Heart left ventricle (tissue), 16 donors: ENCODE data around the gene MAN2A2. TPM values are rescaled to one million over a fixed set of nuclear protein-coding genes. Genes with fewer than 3 reads are reported as not detected.
"Not testable (repeated sequence)": the region's sequence is repeated elsewhere in the genome, so short reads cannot be mapped to it uniquely, and the experiment has no call there.

Experiments
- ATAC-seq, 4 donors: fragments of 200-7000 bp; cut with Tn5 transposase; one replicate each; pipeline ENCODE4 v1.9.1; 2020 to 2022; ENCODE audit warnings: moderate library complexity in 4 of 4, mild to moderate bottlenecking in 3 of 4, moderate number of reproducible peaks in 1 of 4
- DNase-seq, 5 donors: peaks; one replicate each; pipeline ENCODE4 v3.0.0-alpha.2; 2020
- H3K27ac ChIP-seq, 12 donors: fragments of 200-600 bp; sonication (generic) in 4 of 12; one replicate each; pipeline versions ENCODE4 v1.5.0 to v1.8.0; 2016 to 2022; ENCODE audit warnings: mild to moderate bottlenecking in 2 of 12
- H3K27me3 ChIP-seq, 9 donors: fragments of 200-600 bp; sonication (generic) in 2 of 9; one replicate each; pipeline versions ENCODE4 v1.5.1 to v1.8.0; 2016 to 2022; ENCODE audit warnings: mild to moderate bottlenecking in 3 of 9
- H3K36me3 ChIP-seq, 9 donors: fragments of 200-600 bp; sonication (generic) in 2 of 9; one replicate each; pipeline versions ENCODE4 v1.5.0 to v1.8.0; 2018 to 2022; ENCODE audit warnings: mild to moderate bottlenecking in 2 of 9
- H3K4me1 ChIP-seq, 12 donors: fragments of 200-600 bp; sonication (generic) in 4 of 12; one replicate each; pipeline versions ENCODE4 v1.5.0 to v1.8.0; 2016 to 2022; ENCODE audit warnings: mild to moderate bottlenecking in 3 of 12
- H3K4me3 ChIP-seq, 12 donors: fragments of 200-600 bp; sonication (generic) in 4 of 12; one replicate each; pipeline versions ENCODE4 v1.5.0 to v1.8.0; 2017 to 2022; ENCODE audit warnings: mild to moderate bottlenecking in 9 of 12, moderate library complexity in 4 of 12
- H3K9me3 ChIP-seq, 12 donors: fragments of 200-600 bp; sonication (generic) in 4 of 12; one replicate each; pipeline versions ENCODE4 v1.5.0 to v1.8.0; 2016 to 2022; ENCODE audit warnings: mild to moderate bottlenecking in 1 of 12
- CTCF ChIP-seq, 12 donors: fragments of 200-600 bp; sonication (generic) in 4 of 12; IDR thresholded peaks; one replicate each; pipeline versions ENCODE4 v1.5.0 to v1.8.0; 2018 to 2022; ENCODE audit warnings: antibody characterized with exemption in 12 of 12, mild to moderate bottlenecking in 5 of 12
- POLR2A ChIP-seq, 2 donors: fragments of 450-650 bp; IDR thresholded peaks; one replicate each; pipeline ENCODE4 v1.6.1; 2017; ENCODE audit warnings: antibody characterized with exemption in 2 of 2, mild to moderate bottlenecking in 2 of 2, moderate library complexity in 2 of 2
- WGBS, 4 donors: extraction: QIAGEN DNeasy Blood & Tissue Kit in 2 of 4; methylation state at CpG; one replicate each; pipeline versions ENCODE4 v1.1.5 to v1.1.7; 2013 to 2018; 5-methylcytosine and 5-hydroxymethylcytosine counted together
- intact Hi-C, 10 donors: fragments of 100-400 bp; cut with DNase I; formaldehyde crosslinking; loops; one replicate each; pipeline versions ENCODE4 v1.11.1 to v1.14.2; 2022
- polyA plus RNA-seq, 2 donors: library from polyadenylated mRNA; stranded (reverse); fragments of 200-250 nt; gene quantifications; one replicate each; pipeline ENCODE4 v1.2.3, GENCODE V29; 2013
- total RNA-seq, 9 donors: library from RNA; depleted of rRNA in 2 of 9; stranded (reverse); fragments of >200 nt in 2 of 9; fragmentation: NEBNext Ultra II Directional in 3 of 9; extraction: Animal tissue kit (Norgen Biotek cat#: 25700) in 3 of 9; gene quantifications; one replicate each; pipeline versions ENCODE4 v1.1.0 to v1.2.4, GENCODE V29; 2016 to 2023
- donor health status: ischemic (EF 13 %, LVEDD 7.1; RV severe dilation, severe dysfunction).
- donor health status: healthy with polysubstance abuse.
- donor health status: DM: no; HTN: yes; CAD: no.
- donor health status: DM: no; HTN: no; CAD: no.
- donor health status: ischemic (EF 25% LVEDD 6.9; RV normal size, moderate dysfunction).
- donor health status: ischemic (EF 25% LVEDD 5.7; RV mildly dilated, moderate dysfunction).
- donor health status: healthy.
- donor health status: DM: yes; HTN: yes; CAD: no.
- donor health status: ischemic (EF 35%, LVEDD 5.7; RV mildly dilated, moderate dysfunction).
- donor health status: nonischemic (EF 11% LVEDD 7.7; RV severe dilation, severe dysfunction).
- donor health status: DM: yes; HTN: yes; CAD: no.
- donor health status: PGD.
- donor health status: ischemic (EF 29% LVEDD 5.4; RV normal size, mild dysfunction).
- donor health status: nonischemic (EF 23%, LVEDD 6.1; RV moderate dilation, normal function).

Gene MAN2A2
- total and polyA plus RNA-seq, 11 donors: 38.7 to 145 (median 87.6) TPM

GRCh38 chr15:90917569-90917968 is 14.5 kb downstream of the MAN2A2 start:
- intact Hi-C loops: no loop called here
- Histone ChIP-seq H3K4me3 (no peak overlapping the region), H3K9me3 (no peaks in the 10 kb centered on the region), H3K4me1 (peaks cover 0 to 46% (median 10%) of the 10 kb centered on the region in 12 donors), H3K27ac (peak overlapping the region in 9 of 12 donors; percentile 18 to 85 (median 78)), H3K36me3 (peaks cover 6 to 100% (median 96%) of the 10 kb centered on the region in 9 donors), H3K27me3 (no peaks in the 10 kb centered on the region)
- WGBS, 4 donors: 88 to 97% (median 93%) methylated on average over 11 to 12 of the region's 12 CpGs
- TF ChIP-seq POLR2A (IDR thresholded peaks at IDR 0.05) (no peak), CTCF (IDR thresholded peaks at IDR 0.05) (no peak)
- no peak for DNase-seq
- no peak for ATAC-seq

- 89 to 92% (median 91%) methylated on average over 23 of the region's 23 CpGs for WGBS, 4 donors
- DNase-seq: no peak
- Histone ChIP-seq H3K36me3 (peaks cover 3 to 94% (median 89%) of the 10 kb centered on the region in 9 donors), H3K4me1 (peaks cover 0 to 46% (median 10%) of the 10 kb centered on the region in 12 donors), H3K4me3 (no peak overlapping the region), H3K27me3 (no peaks in the 10 kb centered on the region), H3K27ac (peak overlapping the region; percentile 4 to 85 (median 74)), H3K9me3 (no peaks in the 10 kb centered on the region)
- no peak for ATAC-seq
- intact Hi-C loops: no loop called here
- TF ChIP-seq POLR2A (IDR thresholded peaks at IDR 0.05): no peak
- TF ChIP-seq CTCF (IDR thresholded peaks at IDR 0.05): no peak
Observed at GRCh38 chr15:90918034-90918788, 15.1 kb downstream of the MAN2A2 start.

GRCh38 chr15:90918835-90919234 is 15.7 kb downstream of the MAN2A2 start:
- TF ChIP-seq CTCF (IDR thresholded peaks at IDR 0.05) (no peak), POLR2A (IDR thresholded peaks at IDR 0.05) (no peak)
- intact Hi-C loops: no loop called here
- Histone ChIP-seq H3K27me3 (no peaks in the 10 kb centered on the region), H3K4me3 (no peak overlapping the region), H3K9me3 (no peaks in the 10 kb centered on the region), H3K36me3 (peaks cover 3 to 88% (median 83%) of the 10 kb centered on the region in 9 donors), H3K27ac (peak overlapping the region; percentile 4 to 85 (median 74)), H3K4me1 (peaks cover 0 to 46% (median 10%) of the 10 kb centered on the region in 12 donors)
- WGBS, 4 donors: 49 to 60% (median 51%) methylated on average over 5 to 6 of the region's 6 CpGs
- DNase-seq (no peak), ATAC-seq (peak; percentile 59 to 63 (median 60))

GRCh38 chr15:90921887-90922286 is 18.8 kb downstream of the MAN2A2 start:
- no peak for ATAC-seq
- H3K27me3 ChIP-seq: no peaks in the 10 kb centered on the region
- no peak overlapping the region for H3K4me3 ChIP-seq
- no peaks in the 10 kb centered on the region for H3K9me3 ChIP-seq
- DNase-seq: no peak
- H3K27ac ChIP-seq: no peak overlapping the region
- WGBS, 4 donors: 89 to 95% (median 91%) methylated on average over 4 of the region's 4 CpGs
- TF ChIP-seq POLR2A (IDR thresholded peaks at IDR 0.05): no peak
- no peak for TF ChIP-seq CTCF (IDR thresholded peaks at IDR 0.05)
- peaks cover 3 to 57% (median 54%) of the 10 kb centered on the region in 9 donors for H3K36me3 ChIP-seq
- intact Hi-C loops: no loop called here
- peaks cover 0 to 25% (median 3%) of the 10 kb centered on the region in 12 donors for H3K4me1 ChIP-seq

- ATAC-seq, H3K9me3 ChIP-seq, DNase-seq, H3K4me3 ChIP-seq, H3K27ac ChIP-seq, H3K27me3 ChIP-seq, intact Hi-C loops: not testable (repeated sequence)
- 94 to 97% (median 95%) methylated on average over 7 of the region's 7 CpGs for WGBS, 4 donors
- Histone ChIP-seq H3K36me3 (peaks cover 3 to 48% (median 44%) of the 10 kb centered on the region in 9 donors), H3K4me1 (peaks cover 0 to 16% (median 3%) of the 10 kb centered on the region in 12 donors)
Observed at GRCh38 chr15:90922712-90923322, 19.7 kb downstream of the MAN2A2 start.
